ENCODE data around the gene RBMS2.
"Not testable (repeated sequence)": the region's sequence is repeated elsewhere in the genome, so short reads cannot be mapped to it uniquely, and the experiment has no call there.

Gene RBMS2

GRCh38 chr12:56518570-56518969, 3.0 kb upstream of the RBMS2 start:
- FAIRE-seq: no peak

DNA sequence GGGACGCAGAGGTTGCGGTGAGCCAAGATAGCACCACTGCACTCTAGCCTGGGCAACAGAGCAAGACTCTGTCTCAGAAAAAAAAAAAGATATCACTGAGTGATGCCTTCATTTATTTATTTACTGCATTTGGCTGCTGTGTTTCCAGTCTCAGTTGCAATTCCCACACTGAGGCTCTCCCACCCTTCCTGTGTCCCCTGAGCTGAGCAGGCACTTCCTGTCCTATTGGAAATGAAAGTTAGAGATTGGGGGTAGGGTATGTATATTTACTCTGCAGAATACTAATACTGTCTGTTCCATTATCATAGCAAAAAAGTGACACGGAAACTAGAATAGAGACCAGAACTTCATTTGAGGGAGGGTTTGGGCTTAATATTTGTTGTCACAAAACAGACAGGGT, 1.6 kb upstream of the RBMS2 start:
- no peak for FAIRE-seq

- FAIRE-seq: no peak
Observed at GRCh38 chr12:56520506-56520905, 1.1 kb upstream of the RBMS2 start.

- FAIRE-seq: no peak
Observed at GRCh38 chr12:56521209-56521589, 421 bp upstream of the RBMS2 start.

- no peak for FAIRE-seq
Observed at GRCh38 chr12:56522411-56523193, 982 bp downstream of the RBMS2 start.

- FAIRE-seq: no peak
Observed at GRCh38 chr12:56528846-56529245, 7.2 kb downstream of the RBMS2 start.

GRCh38 chr12:56529656-56530055, 8.0 kb downstream of the RBMS2 start:
- FAIRE-seq: no peak

- FAIRE-seq: no peak
Observed at GRCh38 chr12:56530390-56531055, 8.9 kb downstream of the RBMS2 start.

DNA sequence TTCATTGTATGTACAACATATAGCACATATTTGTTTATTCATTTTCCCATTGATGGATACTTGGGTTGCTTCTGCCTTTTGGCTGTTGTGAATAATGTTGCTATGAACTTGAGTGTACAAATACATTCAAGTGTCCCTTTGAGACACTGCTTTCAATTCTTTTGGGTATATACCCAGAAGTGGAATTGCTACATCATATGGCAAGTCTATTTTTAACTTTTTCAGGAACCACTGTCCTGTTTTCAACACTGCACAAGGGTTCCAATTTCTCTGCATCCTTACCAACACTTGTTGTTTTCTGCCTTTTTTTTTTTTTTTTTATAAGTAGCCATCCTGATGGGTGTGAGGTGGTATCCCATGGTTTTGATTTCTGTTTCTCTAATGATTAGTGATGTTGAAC, 15.9 kb downstream of the RBMS2 start:
- no peak for FAIRE-seq

GRCh38 chr12:56541631-56542030, 20.0 kb downstream of the RBMS2 start:
- no peak for FAIRE-seq

DNA sequence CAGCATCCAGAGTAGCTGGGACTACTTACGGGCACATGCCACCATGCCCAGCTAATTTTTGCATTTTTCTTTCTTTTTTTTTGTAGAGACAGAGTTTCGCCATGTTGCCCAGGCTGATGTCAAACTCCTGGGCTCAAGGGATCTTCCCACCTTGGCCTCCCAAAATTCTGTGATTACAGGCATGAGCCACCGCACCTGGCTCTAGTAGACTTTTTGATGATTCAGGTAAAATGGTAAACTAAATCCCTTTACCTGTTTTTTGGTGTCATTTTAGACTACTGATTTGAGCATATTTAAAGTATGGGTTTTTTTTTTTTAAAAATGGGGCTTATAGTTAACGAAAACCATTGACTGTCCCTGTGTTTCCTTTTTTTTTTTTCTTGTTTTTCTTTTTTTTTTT, 20.5 kb downstream of the RBMS2 start:
- no peak for FAIRE-seq

DNA sequence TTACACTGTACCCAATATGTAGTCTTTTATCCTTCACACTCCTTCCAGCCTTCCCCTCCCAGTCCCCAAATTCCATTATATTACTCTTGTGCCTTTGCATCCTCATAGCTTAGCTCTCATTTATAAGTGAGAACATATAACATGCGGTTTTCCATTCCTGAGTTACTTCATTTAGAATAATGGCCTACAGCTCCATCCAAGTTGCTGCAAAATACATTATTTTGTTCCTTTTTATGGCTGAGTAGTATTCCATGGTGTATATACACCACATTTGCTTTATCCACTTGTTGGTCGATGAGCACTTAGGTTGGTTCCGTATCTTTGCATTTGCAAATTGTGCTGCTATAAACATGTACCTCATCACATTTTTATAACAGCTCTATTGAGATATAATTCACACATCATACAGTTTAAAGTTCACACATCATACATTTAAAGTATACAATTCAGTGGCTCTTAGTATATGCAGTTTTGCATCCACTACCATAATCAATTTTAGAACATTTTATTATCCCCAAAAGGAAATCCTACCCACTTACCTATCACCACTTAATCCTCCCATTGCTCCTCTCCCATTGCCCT, 23.5 kb downstream of the RBMS2 start:
- FAIRE-seq: no peak

DNA sequence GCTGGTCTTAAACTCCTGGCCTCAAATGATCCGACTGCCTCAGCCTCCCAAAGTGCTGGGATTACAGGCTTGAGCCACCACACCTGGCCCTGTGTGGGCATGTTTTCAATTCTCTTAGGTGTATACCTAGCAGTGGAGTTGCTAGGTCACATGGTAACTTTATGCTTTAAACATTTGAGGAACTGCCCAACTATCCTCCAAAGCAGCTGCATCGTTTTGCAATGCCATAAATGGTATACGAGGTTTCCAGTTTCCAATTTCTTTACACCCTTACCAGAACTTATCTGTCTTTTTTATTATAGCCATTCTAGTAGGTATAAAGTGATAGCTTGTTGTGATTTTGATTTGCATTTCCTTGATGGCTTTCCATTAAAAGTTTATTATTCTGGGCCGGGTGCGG, 25.1 kb downstream of the RBMS2 start:
- no peak for FAIRE-seq

GRCh38 chr12:56551070-56551469, 29.4 kb downstream of the RBMS2 start:
- FAIRE-seq: no peak

DNA sequence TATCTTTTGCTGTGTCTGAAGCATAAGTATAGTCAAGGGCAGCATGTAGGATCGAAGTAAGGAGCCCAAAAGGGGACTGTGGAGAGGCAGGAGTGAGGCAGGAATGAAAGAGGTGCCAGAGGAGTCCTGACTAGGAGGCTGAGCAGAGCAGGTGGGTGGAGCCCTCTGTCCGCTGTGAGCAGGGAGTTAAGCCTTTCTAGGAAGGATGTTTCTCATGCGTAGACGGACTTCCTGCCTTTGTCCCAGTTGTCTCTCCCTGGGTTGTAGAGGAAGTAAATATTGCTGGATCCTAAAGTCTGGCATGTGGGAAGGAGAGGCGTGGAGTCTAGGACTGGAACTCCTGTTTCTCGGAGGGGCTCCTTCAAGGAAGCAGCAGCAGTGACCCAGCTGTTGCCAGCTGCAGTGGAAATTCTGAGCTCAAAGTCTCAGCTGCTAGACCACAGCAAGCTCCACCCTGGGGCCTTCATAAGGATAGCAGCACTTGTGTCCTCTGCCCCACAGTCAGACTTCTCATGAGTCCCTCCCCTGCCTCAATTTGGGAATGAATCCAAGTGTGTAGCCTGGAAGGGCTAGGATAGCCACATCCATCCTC, 44.0 kb downstream of the RBMS2 start:
- no peak for FAIRE-seq

GRCh38 chr12:56568146-56568545, 46.5 kb downstream of the RBMS2 start:
- FAIRE-seq: no peak

- no peak for FAIRE-seq
Observed at GRCh38 chr12:56571121-56571520, 49.5 kb downstream of the RBMS2 start.

- no peak for FAIRE-seq
Observed at GRCh38 chr12:56572288-56572687, 50.7 kb downstream of the RBMS2 start.

- no peak for FAIRE-seq
Observed at GRCh38 chr12:56574210-56574609, 52.6 kb downstream of the RBMS2 start.

GRCh38 chr12:56577248-56577647, 55.6 kb downstream of the RBMS2 start:
- not testable (repeated sequence) for FAIRE-seq

DNA sequence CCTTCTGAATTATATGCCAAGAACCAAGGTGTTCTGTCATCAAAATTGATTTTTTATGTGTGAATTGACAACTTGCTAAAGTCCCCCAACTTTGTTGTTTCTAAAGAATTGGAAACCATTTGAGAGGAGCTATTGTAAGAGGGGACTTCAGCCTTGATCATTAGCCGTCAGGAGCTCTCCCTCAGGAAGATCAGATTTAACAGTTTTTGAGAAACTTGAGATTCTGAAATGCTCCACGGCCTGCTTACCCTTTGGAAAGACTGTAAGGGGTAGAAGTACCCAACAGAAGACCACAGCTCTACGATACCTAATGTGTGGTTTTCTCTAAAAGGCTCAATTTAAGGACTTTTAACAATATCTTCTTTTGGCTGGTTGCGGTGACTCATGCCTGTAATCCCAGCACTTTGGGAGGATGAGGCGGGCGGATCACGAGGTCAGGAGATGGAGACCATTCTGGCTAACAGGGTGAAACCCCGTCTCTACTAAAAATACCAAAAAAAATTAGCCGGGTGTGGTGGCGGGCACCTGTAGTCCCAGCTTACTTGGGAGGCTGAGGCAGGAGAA, 57.4 kb downstream of the RBMS2 start:
- FAIRE-seq: no peak

DNA sequence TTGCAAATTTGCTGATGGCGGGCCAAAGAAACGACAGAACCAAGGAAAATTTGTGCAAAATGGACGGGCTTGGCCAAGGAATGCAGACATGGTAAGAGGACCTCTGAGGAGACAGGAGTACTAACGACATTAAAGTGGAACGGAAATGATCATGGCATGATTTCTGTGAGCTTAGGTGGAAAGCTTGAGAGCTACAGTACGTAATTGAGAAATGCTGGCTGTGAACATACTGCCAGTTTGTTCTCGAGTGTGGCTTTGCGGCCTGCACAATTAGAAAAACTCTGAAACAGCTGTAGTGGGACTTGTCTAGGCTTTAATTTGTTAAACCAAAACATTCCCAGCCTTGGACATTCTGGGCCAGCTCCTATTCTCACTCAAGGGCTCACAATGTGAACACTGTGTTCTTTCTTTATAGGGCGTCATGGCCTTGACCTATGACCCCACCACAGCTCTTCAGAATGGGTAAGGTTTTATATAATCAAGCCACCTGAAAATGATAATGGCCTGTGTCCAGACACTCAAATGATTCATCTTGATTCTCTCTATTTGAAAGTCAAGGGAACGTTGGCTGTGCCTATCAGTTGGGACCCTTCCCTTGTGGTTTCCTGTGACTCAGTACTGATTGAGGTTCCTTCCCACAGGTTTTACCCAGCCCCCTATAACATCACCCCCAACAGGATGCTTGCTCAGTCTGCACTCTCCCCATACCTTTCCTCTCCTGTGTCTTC, 60.0 kb downstream of the RBMS2 start:
- FAIRE-seq: no peak

- no peak for FAIRE-seq
Observed at GRCh38 chr12:56585098-56585497, 63.5 kb downstream of the RBMS2 start.

Measured in endometrium (tissue), 2 donors.